Left ventricle myocardium inferior (tissue), 1 donor: ENCODE results near the gene ARF5. TPM values are rescaled to one million over a fixed set of nuclear protein-coding genes. Genes with fewer than 3 reads are reported as not detected.

Source experiments
- DNase-seq: peaks from one replicate; pipeline ENCODE4 v3.0.0-alpha.2; 2020
- H3K27ac ChIP-seq: fragments of 200-600 bp; replicated peaks from 2 replicates; pipeline ENCODE4 v1.8.0; 2021
- H3K27me3 ChIP-seq: fragments of 200-600 bp; 2 replicates; pipeline ENCODE4 v1.8.0; 2021; ENCODE audit warnings: low read depth
- H3K36me3 ChIP-seq: fragments of 200-600 bp; 2 replicates; pipeline ENCODE4 v1.8.0; 2021
- H3K4me1 ChIP-seq: fragments of 200-600 bp; 2 replicates; pipeline ENCODE4 v1.8.0; 2021
- H3K4me3 ChIP-seq: fragments of 200-600 bp; 2 replicates; pipeline ENCODE4 v1.8.0; 2021; ENCODE audit warnings: mild to moderate bottlenecking, moderate library complexity
- H3K9me3 ChIP-seq: fragments of 200-600 bp; replicated peaks from 2 replicates; pipeline ENCODE4 v1.8.0; 2021
- intact Hi-C: fragments of 100-400 bp; cut with micrococcal nuclease; formaldehyde crosslinking; loops from one replicate; pipeline ENCODE4 v1.11.0; 2022
- total RNA-seq: library from RNA; stranded (reverse); fragmentation: NEBNext Ultra II Directional; extraction: Animal tissue kit (Norgen Biotek cat#: 25700); gene quantifications from one replicate; pipeline ENCODE4 v1.2.1, GENCODE V29; 2021
- TF ChIP-seq, protein P1 (sequence below): fragments of 200-600 bp; IDR thresholded peaks from 2 replicates; pipeline ENCODE4 v1.8.0; 2021; ENCODE audit warnings: antibody characterized with exemption, mild to moderate bottlenecking, borderline replicate concordance
- donor health status: DM: no; HTN: yes; CAD: no; lungs with severe emphysema.

Gene ARF5
- total RNA-seq, 1 donor from 2014 or later: 67.2 TPM

DNA sequence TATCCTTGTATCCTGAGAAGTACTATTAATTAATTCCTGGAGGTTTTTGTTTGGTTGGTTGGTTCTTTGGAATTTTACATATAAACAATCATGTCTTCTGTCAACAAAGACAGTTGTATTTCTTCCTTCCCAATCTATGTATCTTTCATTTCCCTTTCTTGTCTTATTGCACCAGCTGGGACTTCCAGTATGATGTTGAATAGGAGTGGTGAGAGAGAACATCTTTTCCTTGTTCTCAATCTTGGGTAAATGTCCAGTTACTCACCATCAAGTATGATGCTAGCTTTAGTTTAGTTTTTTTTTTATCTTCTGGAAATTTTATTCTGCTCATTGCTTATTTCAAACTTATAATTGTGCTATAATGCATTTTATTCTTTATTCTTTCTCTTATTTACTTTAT lies 37.1 kb downstream of the ARF5 start:
- H3K36me3 ChIP-seq: no peaks in the 10 kb centered on the region
- H3K9me3 ChIP-seq: no peaks in the 10 kb centered on the region
- no peaks in the 10 kb centered on the region for H3K4me1 ChIP-seq
- TF ChIP-seq, protein P1, sequence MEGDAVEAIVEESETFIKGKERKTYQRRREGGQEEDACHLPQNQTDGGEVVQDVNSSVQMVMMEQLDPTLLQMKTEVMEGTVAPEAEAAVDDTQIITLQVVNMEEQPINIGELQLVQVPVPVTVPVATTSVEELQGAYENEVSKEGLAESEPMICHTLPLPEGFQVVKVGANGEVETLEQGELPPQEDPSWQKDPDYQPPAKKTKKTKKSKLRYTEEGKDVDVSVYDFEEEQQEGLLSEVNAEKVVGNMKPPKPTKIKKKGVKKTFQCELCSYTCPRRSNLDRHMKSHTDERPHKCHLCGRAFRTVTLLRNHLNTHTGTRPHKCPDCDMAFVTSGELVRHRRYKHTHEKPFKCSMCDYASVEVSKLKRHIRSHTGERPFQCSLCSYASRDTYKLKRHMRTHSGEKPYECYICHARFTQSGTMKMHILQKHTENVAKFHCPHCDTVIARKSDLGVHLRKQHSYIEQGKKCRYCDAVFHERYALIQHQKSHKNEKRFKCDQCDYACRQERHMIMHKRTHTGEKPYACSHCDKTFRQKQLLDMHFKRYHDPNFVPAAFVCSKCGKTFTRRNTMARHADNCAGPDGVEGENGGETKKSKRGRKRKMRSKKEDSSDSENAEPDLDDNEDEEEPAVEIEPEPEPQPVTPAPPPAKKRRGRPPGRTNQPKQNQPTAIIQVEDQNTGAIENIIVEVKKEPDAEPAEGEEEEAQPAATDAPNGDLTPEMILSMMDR: no peak
- DNase-seq: no peak
- H3K27me3 ChIP-seq: peaks cover 42% of the 10 kb centered on the region
- no peak overlapping the region for H3K4me3 ChIP-seq
- intact Hi-C loops: no loop called here
- no peak overlapping the region for H3K27ac ChIP-seq

DNA sequence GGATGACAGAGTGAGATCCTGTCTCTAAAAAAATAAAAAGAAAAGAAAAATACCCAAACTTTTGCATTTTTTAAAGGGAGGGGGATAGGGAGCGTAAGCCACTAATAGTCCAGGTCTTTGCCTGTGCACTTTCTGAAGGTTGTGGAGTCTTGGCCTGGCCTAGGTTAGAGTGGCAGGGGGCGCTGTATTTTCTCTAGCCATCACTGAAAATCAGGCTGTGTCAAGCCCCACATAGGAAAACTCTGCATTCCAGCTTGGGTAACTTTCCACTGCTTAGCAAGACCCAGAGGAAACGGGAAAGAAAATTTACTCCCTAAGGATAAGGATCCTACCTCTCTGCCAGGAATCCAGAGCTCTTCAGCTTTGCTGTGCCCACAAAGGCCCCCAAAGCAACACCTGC lies 40.2 kb downstream of the ARF5 start:
- Histone ChIP-seq H3K4me1 (no peaks in the 10 kb centered on the region), H3K27ac (no peak overlapping the region), H3K36me3 (no peaks in the 10 kb centered on the region), H3K4me3 (no peak overlapping the region), H3K27me3 (peaks cover 39% of the 10 kb centered on the region), H3K9me3 (no peaks in the 10 kb centered on the region)
- intact Hi-C loops: no loop called here
- TF ChIP-seq, protein P1: no peak
- DNase-seq: no peak

DNA sequence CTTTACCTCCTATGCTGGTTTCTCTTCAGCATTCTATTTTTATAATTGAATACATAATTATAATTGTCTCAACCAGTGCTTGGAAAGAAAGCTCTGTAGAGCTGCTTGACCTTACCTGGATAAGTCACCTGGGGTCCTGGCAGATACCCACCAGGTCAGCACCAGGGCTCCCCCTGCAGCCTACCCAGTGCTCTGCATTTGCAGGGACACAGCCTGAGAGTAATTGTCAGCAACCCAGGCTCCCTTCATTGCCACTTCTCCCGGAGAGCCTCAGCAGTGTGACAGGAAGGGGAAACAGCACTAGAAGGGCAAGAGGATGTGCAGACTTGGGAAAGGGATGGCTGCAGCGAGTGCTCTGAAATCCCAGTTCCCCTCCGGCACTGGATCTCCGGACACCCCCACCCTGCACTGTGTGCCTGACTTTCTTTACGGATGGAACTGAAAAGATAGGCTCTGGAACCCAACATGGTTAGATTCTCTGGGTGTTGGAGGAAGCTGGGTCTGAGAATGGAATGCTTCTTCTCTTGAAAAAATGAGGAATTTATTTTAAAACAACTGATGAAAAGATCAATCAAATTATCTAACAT lies 41.1 kb downstream of the ARF5 start:
- DNase-seq: no peak
- Histone ChIP-seq H3K4me1 (no peaks in the 10 kb centered on the region), H3K9me3 (no peaks in the 10 kb centered on the region), H3K4me3 (no peak overlapping the region), H3K27me3 (peaks cover 37% of the 10 kb centered on the region), H3K36me3 (no peaks in the 10 kb centered on the region), H3K27ac (no peak overlapping the region)
- intact Hi-C loops: no loop called here
- TF ChIP-seq, protein P1: peak; percentile 41

DNA sequence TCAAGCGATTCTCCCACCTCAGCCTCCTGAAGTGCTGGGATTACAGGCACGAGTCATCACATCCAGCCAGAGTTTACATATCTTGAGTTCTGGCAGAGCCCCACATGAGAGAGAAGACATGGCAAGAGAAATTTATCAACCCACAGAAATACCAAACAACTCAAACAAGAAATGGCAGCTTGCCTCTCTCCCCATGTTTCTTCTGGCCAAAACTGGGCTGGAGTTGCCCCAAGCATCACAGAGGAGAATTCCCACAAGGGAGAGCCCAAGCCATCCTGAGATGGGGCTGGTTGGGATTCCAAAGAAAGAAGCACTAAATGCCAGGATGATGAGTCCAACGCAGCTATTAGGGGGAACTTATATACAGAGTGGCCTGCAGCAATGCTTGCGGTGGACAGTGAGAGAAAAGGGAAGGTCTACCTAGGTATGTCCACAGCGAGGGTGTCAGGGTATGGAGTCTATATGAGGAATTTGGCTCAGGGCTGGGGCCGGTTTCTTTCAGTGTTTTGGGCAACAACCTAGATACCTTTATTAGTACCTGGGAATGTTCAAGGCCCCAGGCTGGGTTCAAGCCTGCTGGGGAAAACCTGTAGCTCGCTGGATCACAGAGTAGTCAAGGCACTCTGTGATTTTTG lies 44.2 kb downstream of the ARF5 start:
- Histone ChIP-seq H3K4me3 (no peak overlapping the region), H3K27ac (no peak overlapping the region), H3K27me3 (peaks cover 61% of the 10 kb centered on the region), H3K9me3 (no peaks in the 10 kb centered on the region), H3K4me1 (no peaks in the 10 kb centered on the region), H3K36me3 (no peaks in the 10 kb centered on the region)
- TF ChIP-seq, protein P1: no peak
- DNase-seq: no peak
- intact Hi-C loops: no loop called here

- intact Hi-C loops: no loop called here
- Histone ChIP-seq H3K27ac (no peak overlapping the region), H3K4me1 (no peaks in the 10 kb centered on the region), H3K9me3 (no peaks in the 10 kb centered on the region), H3K27me3 (peaks cover 69% of the 10 kb centered on the region), H3K36me3 (no peaks in the 10 kb centered on the region), H3K4me3 (no peak overlapping the region)
- TF ChIP-seq, protein P1: no peak
- no peak for DNase-seq
Observed at GRCh38 chr7:127635659-127636285, 47.6 kb downstream of the ARF5 start.
